ENCODE results near the gene ROBO3. TPM values are rescaled to one million over a fixed set of nuclear protein-coding genes. Genes with fewer than 3 reads are reported as not detected.

The ROBO3 gene
- total RNA-seq, 1 donor from 2014 or later: 10.9 TPM

- no peaks in the 10 kb centered on the region for H3K9me3 Mint-ChIP-seq (ENCODE audit: low read depth)
- no peak overlapping the region for H3K27ac Mint-ChIP-seq (ENCODE audit: unreplicated experiment)
- DNase-seq (ENCODE audit: low spot score): no peak
- no peaks in the 10 kb centered on the region for H3K27me3 Mint-ChIP-seq (ENCODE audit: low read depth)
- H3K4me3 Mint-ChIP-seq (ENCODE audit: unreplicated experiment): no peak overlapping the region
- H3K4me1 Mint-ChIP-seq (ENCODE audit: low read depth): no peaks in the 10 kb centered on the region
- H3K36me3 Mint-ChIP-seq (ENCODE audit: low read depth): no peaks in the 10 kb centered on the region
- TF ChIP-seq, protein P1, sequence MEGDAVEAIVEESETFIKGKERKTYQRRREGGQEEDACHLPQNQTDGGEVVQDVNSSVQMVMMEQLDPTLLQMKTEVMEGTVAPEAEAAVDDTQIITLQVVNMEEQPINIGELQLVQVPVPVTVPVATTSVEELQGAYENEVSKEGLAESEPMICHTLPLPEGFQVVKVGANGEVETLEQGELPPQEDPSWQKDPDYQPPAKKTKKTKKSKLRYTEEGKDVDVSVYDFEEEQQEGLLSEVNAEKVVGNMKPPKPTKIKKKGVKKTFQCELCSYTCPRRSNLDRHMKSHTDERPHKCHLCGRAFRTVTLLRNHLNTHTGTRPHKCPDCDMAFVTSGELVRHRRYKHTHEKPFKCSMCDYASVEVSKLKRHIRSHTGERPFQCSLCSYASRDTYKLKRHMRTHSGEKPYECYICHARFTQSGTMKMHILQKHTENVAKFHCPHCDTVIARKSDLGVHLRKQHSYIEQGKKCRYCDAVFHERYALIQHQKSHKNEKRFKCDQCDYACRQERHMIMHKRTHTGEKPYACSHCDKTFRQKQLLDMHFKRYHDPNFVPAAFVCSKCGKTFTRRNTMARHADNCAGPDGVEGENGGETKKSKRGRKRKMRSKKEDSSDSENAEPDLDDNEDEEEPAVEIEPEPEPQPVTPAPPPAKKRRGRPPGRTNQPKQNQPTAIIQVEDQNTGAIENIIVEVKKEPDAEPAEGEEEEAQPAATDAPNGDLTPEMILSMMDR (IDR thresholded peaks at IDR 0.05): no peak
Observed at GRCh38 chr11:124890151-124890550, 24.9 kb downstream of the ROBO3 start.

- Mint-ChIP-seq H3K9me3 (ENCODE audit: low read depth) (no peaks in the 10 kb centered on the region), H3K27me3 (ENCODE audit: low read depth) (no peaks in the 10 kb centered on the region), H3K4me3 (ENCODE audit: unreplicated experiment) (no peak overlapping the region), H3K36me3 (ENCODE audit: low read depth) (no peaks in the 10 kb centered on the region), H3K4me1 (ENCODE audit: low read depth) (no peaks in the 10 kb centered on the region), H3K27ac (ENCODE audit: unreplicated experiment) (no peak overlapping the region)
- TF ChIP-seq, protein P1 (IDR thresholded peaks at IDR 0.05): no peak
- no peak for DNase-seq (ENCODE audit: low spot score)
Observed at GRCh38 chr11:124890683-124891372, 25.6 kb downstream of the ROBO3 start.

DNA sequence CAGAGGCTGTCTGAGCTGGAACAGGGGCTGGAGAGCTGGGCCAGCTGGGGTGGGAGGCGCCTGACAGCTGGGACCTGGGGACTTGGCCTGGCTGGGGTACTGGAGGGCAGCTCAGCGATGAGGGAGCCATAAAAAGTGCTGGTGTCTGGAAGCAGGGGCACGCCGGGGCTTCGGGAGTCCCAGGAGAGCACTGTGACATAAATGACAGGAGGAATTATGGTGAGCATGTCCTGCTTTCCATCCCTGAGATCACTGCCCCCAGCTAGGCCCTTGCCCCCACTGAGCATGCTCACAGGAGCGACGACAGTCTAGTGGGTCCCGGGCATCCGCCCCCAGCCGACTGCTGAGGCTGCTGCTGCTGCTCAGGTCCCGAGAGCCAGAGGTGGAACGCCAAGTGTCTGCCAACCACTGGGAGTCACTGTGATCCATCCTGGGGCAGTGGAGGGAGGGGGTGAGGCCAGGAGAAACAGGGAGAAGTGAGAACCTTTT is 26.2 kb downstream of the ROBO3 start:
- no peaks in the 10 kb centered on the region for H3K4me1 Mint-ChIP-seq (ENCODE audit: low read depth)
- no peaks in the 10 kb centered on the region for H3K27me3 Mint-ChIP-seq (ENCODE audit: low read depth)
- no peak overlapping the region for H3K27ac Mint-ChIP-seq (ENCODE audit: unreplicated experiment)
- DNase-seq (ENCODE audit: low spot score): no peak
- no peaks in the 10 kb centered on the region for H3K9me3 Mint-ChIP-seq (ENCODE audit: low read depth)
- no peak overlapping the region for H3K4me3 Mint-ChIP-seq (ENCODE audit: unreplicated experiment)
- no peaks in the 10 kb centered on the region for H3K36me3 Mint-ChIP-seq (ENCODE audit: low read depth)
- TF ChIP-seq, protein P1 (IDR thresholded peaks at IDR 0.05): no peak

GRCh38 chr11:124892146-124892545 is 26.9 kb downstream of the ROBO3 start:
- Mint-ChIP-seq H3K27ac (ENCODE audit: unreplicated experiment) (no peak overlapping the region), H3K9me3 (ENCODE audit: low read depth) (no peaks in the 10 kb centered on the region), H3K4me1 (ENCODE audit: low read depth) (peaks cover under 1% of the 10 kb centered on the region), H3K36me3 (ENCODE audit: low read depth) (no peaks in the 10 kb centered on the region), H3K4me3 (ENCODE audit: unreplicated experiment) (no peak overlapping the region), H3K27me3 (ENCODE audit: low read depth) (no peaks in the 10 kb centered on the region)
- DNase-seq (ENCODE audit: low spot score): no peak
- TF ChIP-seq, protein P1 (IDR thresholded peaks at IDR 0.05): no peak

GRCh38 chr11:124892750-124893454 is 27.7 kb downstream of the ROBO3 start:
- TF ChIP-seq, protein P1 (IDR thresholded peaks at IDR 0.05): no peak
- no peaks in the 10 kb centered on the region for H3K27me3 Mint-ChIP-seq (ENCODE audit: low read depth)
- no peaks in the 10 kb centered on the region for H3K9me3 Mint-ChIP-seq (ENCODE audit: low read depth)
- peaks cover 6% of the 10 kb centered on the region for H3K4me1 Mint-ChIP-seq (ENCODE audit: low read depth)
- H3K36me3 Mint-ChIP-seq (ENCODE audit: low read depth): no peaks in the 10 kb centered on the region
- no peak overlapping the region for H3K27ac Mint-ChIP-seq (ENCODE audit: unreplicated experiment)
- no peak overlapping the region for H3K4me3 Mint-ChIP-seq (ENCODE audit: unreplicated experiment)
- no peak for DNase-seq (ENCODE audit: low spot score)
